ENCODE measurements around the gene FARP2. TPM values are rescaled to one million over a fixed set of nuclear protein-coding genes. Genes with fewer than 3 reads are reported as not detected.

FARP2 gene
- total and polyA plus RNA-seq, 2 of the 13 experiments (the other 11 are each of a cell fraction or from before 2014, with no cell fraction given), result 28.0 to 45.4 TPM

- TF ChIP-seq ZNF674 (CRISPR knock-in tag; IDR thresholded peaks at IDR 0.05; ENCODE audit: low read depth) (no peak), ZNF121 (CRISPR knock-in tag; IDR thresholded peaks at IDR 0.05) (no peak), ZNF276 (CRISPR knock-in tag; IDR thresholded peaks at IDR 0.05; ENCODE audit: low read depth) (0 out of 2 replicates have a peak, but pooled peaks have one; percentile 40), ZNF770 (CRISPR knock-in tag; IDR thresholded peaks at IDR 0.05) (peak; percentile 50), KDM1A (CRISPR knock-in tag; IDR thresholded peaks at IDR 0.05) (no peak), DNMT1 (CRISPR knock-in tag; IDR thresholded peaks at IDR 0.05) (no peak), RBM22 (optimal IDR thresholded peaks at IDR 0.05; ENCODE audit: low read length) (no peak), ATF7 (IDR thresholded peaks at IDR 0.05) (no peak), ATF7 (CRISPR knock-in tag; IDR thresholded peaks at IDR 0.05) (peak; percentile 87; the same call in 1 of the 2 replicates), ZNF878 (CRISPR knock-in tag; IDR thresholded peaks at IDR 0.05) (peak; percentile 66; the same call in 1 of the 2 replicates), POLR2G (IDR thresholded peaks at IDR 0.05; ENCODE audit: low read depth, low read length) (no peak), TARDBP (CRISPR knock-in tag; IDR thresholded peaks at IDR 0.05) (no peak), STAT5B (CRISPR knock-in tag; IDR thresholded peaks at IDR 0.05) (no peak), GTF3A (CRISPR knock-in tag; conservative IDR thresholded peaks at IDR 0.05) (0 out of 2 replicates have a peak, but pooled peaks have one; percentile 41), ELF3 (CRISPR knock-in tag; IDR thresholded peaks at IDR 0.05) (peak; percentile 58; the same call in 1 of the 2 replicates), CEBPG (CRISPR knock-in tag; IDR thresholded peaks at IDR 0.05) (peak; percentile 50), ZNF232 (CRISPR knock-in tag; IDR thresholded peaks at IDR 0.05; ENCODE audit: borderline replicate concordance) (no peak), ZNF691 (CRISPR knock-in tag; IDR thresholded peaks at IDR 0.05; ENCODE audit: borderline replicate concordance, low read depth) (peak; percentile 72; the same call in 1 of the 2 replicates), NFKB2 (CRISPR knock-in tag; IDR thresholded peaks at IDR 0.05; ENCODE audit: borderline replicate concordance) (no peak), MAX (IDR thresholded peaks at IDR 0.05) (peak; percentile 55), PAXIP1 (CRISPR knock-in tag; conservative IDR thresholded peaks at IDR 0.05) (peak; percentile 39; the same call in 1 of the 2 replicates), ZNF781 (CRISPR knock-in tag; IDR thresholded peaks at IDR 0.05; ENCODE audit: borderline replicate concordance, not compliant biosample characterization) (no peak), CBX5 (CRISPR knock-in tag; IDR thresholded peaks at IDR 0.05; ENCODE audit: borderline replicate concordance) (no peak)
Measured at GRCh38 chr2:241359481-241360045, 3.5 kb downstream of the FARP2 start (continued).

Measured in HepG2 (cell line).